ENCODE measurements around the gene DLG3.

Gene DLG3

GRCh38 chrX:70527053-70527452, 82.4 kb downstream of the DLG3 start:
- no peak for DNase-seq

GRCh38 chrX:70527610-70528345, 83.1 kb downstream of the DLG3 start:
- DNase-seq, result no peak

- no peak for DNase-seq
Observed at GRCh38 chrX:70535198-70535597, 90.6 kb downstream of the DLG3 start.

- no peak for DNase-seq
Observed at GRCh38 chrX:70549429-70549828, 104.8 kb downstream of the DLG3 start.

- DNase-seq, result no peak
Observed at GRCh38 chrX:70552130-70552704, 107.6 kb downstream of the DLG3 start.

GRCh38 chrX:70553516-70553915, 108.9 kb downstream of the DLG3 start:
- DNase-seq, result no peak

GRCh38 chrX:70554081-70554480, 109.4 kb downstream of the DLG3 start:
- DNase-seq, result no peak

GRCh38 chrX:70554523-70554922, 109.9 kb downstream of the DLG3 start:
- DNase-seq, result no peak

GRCh38 chrX:70554948-70555347, 110.3 kb downstream of the DLG3 start:
- DNase-seq, result no peak

Measured in NCI-H1694 treated with DMSO at 0.1 percent for 48 hours (cell line).